Panc1 (cell line): ENCODE data around the gene SLC24A4.

ENCODE experiments used
- POLR2AphosphoS5 ChIP-seq: IDR thresholded peaks from 2 replicates; pipeline ENCODE4 v1.6.1; 2012; ENCODE audit warnings: mild to moderate bottlenecking, low read depth, low read length, moderate library complexity
- SIN3A ChIP-seq: IDR thresholded peaks from 2 replicates; pipeline ENCODE4 v1.6.1; 2012; ENCODE audit warnings: low read depth, mild to moderate bottlenecking, low read length, moderate library complexity, borderline replicate concordance; ENCODE audit not compliant: insufficient read depth
- TCF7L2 ChIP-seq: IDR thresholded peaks from 2 replicates; pipeline ENCODE4 v1.6.1; 2011; ENCODE audit warnings: mild to moderate bottlenecking, low read depth, low read length, inconsistent platforms
- TF ChIP-seq, protein P1 (sequence below): fragments of 450-650 bp; IDR thresholded peaks from 2 replicates; pipeline ENCODE4 v1.5.1; 2017; ENCODE audit warnings: mild to moderate bottlenecking
- TF ChIP-seq, protein P2 (sequence below), 2 experiments: IDR thresholded peaks; 2 replicates each; pipeline ENCODE4 v1.6.1; 2011 to 2012; ENCODE audit warnings: low read depth in 2 of 2, control low read depth in 1 of 2, low read length in 1 of 2, mild to moderate bottlenecking in 1 of 2, moderate library complexity in 1 of 2; ENCODE audit not compliant: insufficient read depth in 1 of 2

DNA sequence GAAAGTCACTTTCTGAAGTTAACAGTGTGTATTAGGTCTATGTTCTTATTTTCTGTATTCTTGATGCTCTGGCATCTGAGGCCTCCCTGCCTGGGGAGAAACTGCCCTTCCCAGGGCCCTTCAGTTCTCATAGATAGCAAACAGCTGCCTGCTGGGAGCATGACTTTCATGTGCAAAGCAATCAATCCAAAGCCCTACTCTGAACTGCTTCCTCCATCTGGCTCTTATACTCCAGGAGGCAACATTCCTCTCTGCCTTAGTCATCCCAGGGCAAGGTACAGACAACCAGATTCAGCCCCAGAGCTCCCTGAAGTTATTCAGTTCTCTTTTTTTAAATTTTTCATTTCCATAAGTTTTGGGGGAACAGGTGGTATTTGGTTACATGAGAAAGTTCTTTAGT is 149.0 kb downstream of the SLC24A4 start:
- TF ChIP-seq, protein P1, sequence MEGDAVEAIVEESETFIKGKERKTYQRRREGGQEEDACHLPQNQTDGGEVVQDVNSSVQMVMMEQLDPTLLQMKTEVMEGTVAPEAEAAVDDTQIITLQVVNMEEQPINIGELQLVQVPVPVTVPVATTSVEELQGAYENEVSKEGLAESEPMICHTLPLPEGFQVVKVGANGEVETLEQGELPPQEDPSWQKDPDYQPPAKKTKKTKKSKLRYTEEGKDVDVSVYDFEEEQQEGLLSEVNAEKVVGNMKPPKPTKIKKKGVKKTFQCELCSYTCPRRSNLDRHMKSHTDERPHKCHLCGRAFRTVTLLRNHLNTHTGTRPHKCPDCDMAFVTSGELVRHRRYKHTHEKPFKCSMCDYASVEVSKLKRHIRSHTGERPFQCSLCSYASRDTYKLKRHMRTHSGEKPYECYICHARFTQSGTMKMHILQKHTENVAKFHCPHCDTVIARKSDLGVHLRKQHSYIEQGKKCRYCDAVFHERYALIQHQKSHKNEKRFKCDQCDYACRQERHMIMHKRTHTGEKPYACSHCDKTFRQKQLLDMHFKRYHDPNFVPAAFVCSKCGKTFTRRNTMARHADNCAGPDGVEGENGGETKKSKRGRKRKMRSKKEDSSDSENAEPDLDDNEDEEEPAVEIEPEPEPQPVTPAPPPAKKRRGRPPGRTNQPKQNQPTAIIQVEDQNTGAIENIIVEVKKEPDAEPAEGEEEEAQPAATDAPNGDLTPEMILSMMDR, result no peak
- TF ChIP-seq POLR2AphosphoS5 (no peak), SIN3A (no peak), TCF7L2 (no peak)
- TF ChIP-seq, protein P2, sequence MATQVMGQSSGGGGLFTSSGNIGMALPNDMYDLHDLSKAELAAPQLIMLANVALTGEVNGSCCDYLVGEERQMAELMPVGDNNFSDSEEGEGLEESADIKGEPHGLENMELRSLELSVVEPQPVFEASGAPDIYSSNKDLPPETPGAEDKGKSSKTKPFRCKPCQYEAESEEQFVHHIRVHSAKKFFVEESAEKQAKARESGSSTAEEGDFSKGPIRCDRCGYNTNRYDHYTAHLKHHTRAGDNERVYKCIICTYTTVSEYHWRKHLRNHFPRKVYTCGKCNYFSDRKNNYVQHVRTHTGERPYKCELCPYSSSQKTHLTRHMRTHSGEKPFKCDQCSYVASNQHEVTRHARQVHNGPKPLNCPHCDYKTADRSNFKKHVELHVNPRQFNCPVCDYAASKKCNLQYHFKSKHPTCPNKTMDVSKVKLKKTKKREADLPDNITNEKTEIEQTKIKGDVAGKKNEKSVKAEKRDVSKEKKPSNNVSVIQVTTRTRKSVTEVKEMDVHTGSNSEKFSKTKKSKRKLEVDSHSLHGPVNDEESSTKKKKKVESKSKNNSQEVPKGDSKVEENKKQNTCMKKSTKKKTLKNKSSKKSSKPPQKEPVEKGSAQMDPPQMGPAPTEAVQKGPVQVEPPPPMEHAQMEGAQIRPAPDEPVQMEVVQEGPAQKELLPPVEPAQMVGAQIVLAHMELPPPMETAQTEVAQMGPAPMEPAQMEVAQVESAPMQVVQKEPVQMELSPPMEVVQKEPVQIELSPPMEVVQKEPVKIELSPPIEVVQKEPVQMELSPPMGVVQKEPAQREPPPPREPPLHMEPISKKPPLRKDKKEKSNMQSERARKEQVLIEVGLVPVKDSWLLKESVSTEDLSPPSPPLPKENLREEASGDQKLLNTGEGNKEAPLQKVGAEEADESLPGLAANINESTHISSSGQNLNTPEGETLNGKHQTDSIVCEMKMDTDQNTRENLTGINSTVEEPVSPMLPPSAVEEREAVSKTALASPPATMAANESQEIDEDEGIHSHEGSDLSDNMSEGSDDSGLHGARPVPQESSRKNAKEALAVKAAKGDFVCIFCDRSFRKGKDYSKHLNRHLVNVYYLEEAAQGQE (IDR thresholded peaks at IDR 0.05; ENCODE audit: insufficient read depth in 1 of 2, low read depth in 2 of 2, low read length in 1 of 2), result no peak
